ENCODE results near the gene PAPPA. TPM values are rescaled to one million over a fixed set of nuclear protein-coding genes. Genes with fewer than 3 reads are reported as not detected.

The PAPPA gene
- total and polyA plus RNA-seq, 12 donors, result 0.22 to 23.9 (median 5.7) TPM

GRCh38 chr9:116152941-116153764, 438 bp upstream of the PAPPA start:
- H3K27ac ChIP-seq, result peak overlapping the region in 2 of 5 donors; percentile 63 to 84
- no peaks in the 10 kb centered on the region for H3K36me3 ChIP-seq (replicated peaks in 1 of 2)
- H3K9me3 ChIP-seq (replicated peaks in 1 of 3), result no peaks in the 10 kb centered on the region
- H3K4me3 ChIP-seq, result peak overlapping the region in 1 of 4 donors; percentile 63
- DNase-seq, result peak in 3 of 7 donors; percentile 12 to 31 (median 13)
- WGBS, 4 donors, result 22 to 27% (median 24%) methylated on average over 9 of the region's 9 CpGs
- TF ChIP-seq CTCF (IDR thresholded peaks at IDR 0.05) (no peak), POLR2A (IDR thresholded peaks at IDR 0.05) (no peak)
- peaks cover 4 to 9% of the 10 kb centered on the region in 2 donors for H3K4me1 ChIP-seq (replicated peaks in 1 of 2)
- peaks cover 10% of the 10 kb centered on the region for H3K27me3 ChIP-seq
- intact Hi-C loops (cut with DNase I), result loop anchor here (10.0 kb wide), 2 partner anchors 422 to 502 kb away; no protein-coding TSS in a partner anchor

DNA sequence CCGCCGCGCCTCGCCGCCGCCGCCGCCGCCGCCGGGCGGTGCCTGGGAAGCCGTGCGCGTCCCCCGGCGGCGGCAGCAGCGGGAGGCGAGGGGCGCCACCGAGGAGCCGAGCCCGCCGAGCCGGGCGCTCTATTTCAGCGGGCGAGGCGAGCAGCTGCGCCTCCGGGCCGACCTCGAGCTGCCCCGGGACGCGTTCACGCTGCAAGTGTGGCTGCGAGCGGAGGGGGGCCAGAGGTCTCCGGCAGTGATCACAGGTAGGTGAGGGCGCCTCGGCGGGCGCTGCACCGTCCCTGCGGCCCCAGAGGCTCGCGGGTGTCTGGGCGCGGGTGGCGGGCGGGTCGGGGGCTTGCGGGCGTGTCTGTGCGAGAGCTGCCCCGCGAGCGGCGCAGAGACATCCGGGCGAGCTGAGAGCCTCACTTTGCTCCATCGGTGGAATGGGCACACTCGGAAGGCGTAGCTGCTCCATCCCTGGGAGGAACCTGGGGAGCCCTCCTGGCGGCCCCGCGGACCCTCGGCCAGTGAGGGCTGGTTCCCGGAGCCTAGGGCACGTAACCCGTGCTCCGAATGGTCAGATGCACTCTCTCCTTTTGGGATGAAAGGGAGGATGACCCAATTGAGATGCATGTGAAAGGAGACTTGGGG, 864 bp downstream of the PAPPA start:
- WGBS, 4 donors, result 0 to 5% (median 2%) methylated on average over 4 to 74 of the region's 74 CpGs
- Histone ChIP-seq H3K27me3 (peaks cover 10% of the 10 kb centered on the region), H3K9me3 (replicated peaks in 1 of 3) (no peaks in the 10 kb centered on the region), H3K36me3 (replicated peaks in 1 of 2) (no peaks in the 10 kb centered on the region), H3K4me1 (replicated peaks in 1 of 2) (peaks cover 4 to 9% of the 10 kb centered on the region in 2 donors), H3K4me3 (peak overlapping the region in 1 of 4 donors; percentile 63), H3K27ac (peak overlapping the region in 3 of 5 donors; percentile 13 to 84 (median 80))
- no peak for TF ChIP-seq CTCF (IDR thresholded peaks at IDR 0.05)
- TF ChIP-seq POLR2A (IDR thresholded peaks at IDR 0.05), result no peak
- no peak for DNase-seq
- intact Hi-C loops (cut with DNase I), result loop anchor here (10.0 kb wide), 2 partner anchors 420 to 500 kb away; no protein-coding TSS in a partner anchor

DNA sequence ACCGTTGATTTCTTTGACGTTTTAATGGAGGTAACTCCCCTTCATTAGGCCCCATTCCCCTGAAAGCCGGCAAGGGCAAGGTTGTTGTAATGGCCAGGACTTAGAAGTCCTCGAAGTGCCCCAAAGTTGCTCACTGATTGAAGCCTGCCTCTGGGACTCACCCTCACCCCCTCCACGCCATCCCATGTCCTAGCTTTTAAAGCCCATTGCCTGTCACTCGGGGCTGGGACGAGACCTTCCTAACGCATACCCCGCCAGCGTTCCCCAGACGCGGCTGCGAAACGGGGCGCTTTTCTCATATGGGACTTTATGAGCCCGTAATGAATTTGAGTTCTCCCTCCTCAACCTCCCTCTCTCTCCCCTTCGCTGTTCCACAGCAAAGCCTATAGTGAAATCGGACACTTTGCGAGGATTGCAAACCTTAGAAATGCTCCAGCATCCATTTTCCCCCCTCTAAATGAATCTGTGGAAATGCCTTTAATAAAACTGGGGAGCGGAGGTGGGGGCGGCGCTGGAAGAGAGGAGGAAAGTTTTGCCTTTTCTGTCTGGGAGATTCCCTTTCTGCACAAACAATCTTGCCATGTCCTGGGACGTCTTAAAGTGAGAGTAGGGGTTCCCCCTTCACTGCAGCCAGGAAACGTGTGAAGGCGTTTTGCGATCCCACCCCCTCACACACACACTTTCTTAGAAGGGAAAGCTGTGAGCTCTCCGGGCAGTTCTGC, 1.5 kb downstream of the PAPPA start:
- peak overlapping the region in 3 of 5 donors; percentile 13 to 84 (median 80) for H3K27ac ChIP-seq
- DNase-seq, result peak in 1 of 7 donors; percentile 54
- peaks cover 10% of the 10 kb centered on the region for H3K27me3 ChIP-seq

More for the DNA sequence above, 1.5 kb downstream of the PAPPA start:
- intact Hi-C loops (cut with DNase I), result loop anchor here (10.0 kb wide), 2 partner anchors 420 to 500 kb away; no protein-coding TSS in a partner anchor
- TF ChIP-seq CTCF (IDR thresholded peaks at IDR 0.05), result no peak
- TF ChIP-seq POLR2A (IDR thresholded peaks at IDR 0.05), result no peak
- no peaks in the 10 kb centered on the region for H3K36me3 ChIP-seq (replicated peaks in 1 of 2)
- H3K9me3 ChIP-seq (replicated peaks in 1 of 3), result no peaks in the 10 kb centered on the region
- H3K4me3 ChIP-seq, result peak overlapping the region in 1 of 4 donors; percentile 63
- H3K4me1 ChIP-seq (replicated peaks in 1 of 2), result peaks cover 4 to 9% of the 10 kb centered on the region in 2 donors
- 4 to 6% (median 6%) methylated on average over 21 to 27 of the region's 27 CpGs for WGBS, 4 donors

Data from adrenal gland (tissue), 12 donors.